AG04449 (cell line): Measurements from ENCODE around the gene AP2B1.

Source experiments
- CTCF ChIA-PET: fragments of 350-600 bp; formaldehyde crosslinking; extraction: SDS; loops from one replicate; lab custom pipeline; 2021; ENCODE audit warnings: antibody characterized with exemption; lab: Yijun Ruan, JAX
- POLR2A ChIA-PET: fragments of 400-600, 350-600 bp; formaldehyde crosslinking; extraction: SDS; loops from one replicate; lab custom pipeline; 2020; ENCODE audit warnings: antibody characterized with exemption, inconsistent platforms; lab: Yijun Ruan, JAX
- DNase-seq: peaks from one replicate; pipeline ENCODE4 v3.0.0-alpha.2; 2010; ENCODE audit warnings: low read depth, low spot score
- H3K4me3 ChIP-seq: 2 replicates; pipeline ENCODE4 v1.5.1; 2011; ENCODE audit warnings: low read depth, mild to moderate bottlenecking, control low read depth, low read length
- CTCF ChIP-seq: IDR thresholded peaks from one replicate; pipeline ENCODE4 v1.5.1; 2011; ENCODE audit warnings: mild to moderate bottlenecking, moderate library complexity, low read length, control low read depth, inconsistent platforms; ENCODE audit not compliant: insufficient read depth; ENCODE audit errors: missing control alignments

The AP2B1 gene

GRCh38 chr17:35666070-35666469, 78.9 kb downstream of the AP2B1 start:
- DNase-seq = no peak
- H3K4me3 ChIP-seq = no peak overlapping the region
- POLR2A ChIA-PET = no interaction called here
- TF ChIP-seq CTCF = no peak
- CTCF ChIA-PET = interaction anchor here (1.1 to 3.6 kb wide), 5 partner anchors 8 to 82 kb away, joined by 3 to 27 read pairs (median 4); no protein-coding TSS in a partner anchor

DNA sequence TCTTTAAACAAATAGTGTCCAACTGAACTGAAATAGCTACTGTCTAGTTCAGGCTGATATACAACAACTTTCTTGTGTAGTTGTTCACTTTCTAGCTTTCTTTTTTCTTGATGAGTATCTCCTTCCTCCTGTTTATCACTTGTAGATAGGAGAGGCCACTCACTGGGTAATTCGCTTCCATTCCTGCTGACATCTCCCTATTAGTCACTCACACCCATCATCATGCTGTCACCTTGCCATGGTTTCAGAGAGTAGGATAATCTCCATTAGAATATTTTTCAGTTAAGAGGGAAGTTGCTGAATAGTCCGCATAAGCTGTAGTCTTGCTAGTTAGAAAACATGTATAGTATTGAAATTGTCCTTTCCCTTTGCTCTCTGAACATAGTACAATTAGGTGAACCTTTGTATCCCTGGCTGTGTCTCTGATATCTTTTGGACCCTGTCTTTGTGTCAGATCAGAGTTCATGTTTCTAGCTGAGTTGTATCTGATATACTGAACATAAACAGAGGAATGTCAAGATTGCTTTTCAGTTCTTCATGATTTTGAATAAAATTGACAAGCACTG, 79.9 kb downstream of the AP2B1 start:
- TF ChIP-seq CTCF = no peak
- no peak overlapping the region for H3K4me3 ChIP-seq
- POLR2A ChIA-PET = no interaction called here
- CTCF ChIA-PET = interaction anchor here (0.8 to 1.5 kb wide), 3 partner anchors 9 to 97 kb away, joined by 3 to 4 read pairs (median 3); no protein-coding TSS in a partner anchor
- no peak for DNase-seq

DNA sequence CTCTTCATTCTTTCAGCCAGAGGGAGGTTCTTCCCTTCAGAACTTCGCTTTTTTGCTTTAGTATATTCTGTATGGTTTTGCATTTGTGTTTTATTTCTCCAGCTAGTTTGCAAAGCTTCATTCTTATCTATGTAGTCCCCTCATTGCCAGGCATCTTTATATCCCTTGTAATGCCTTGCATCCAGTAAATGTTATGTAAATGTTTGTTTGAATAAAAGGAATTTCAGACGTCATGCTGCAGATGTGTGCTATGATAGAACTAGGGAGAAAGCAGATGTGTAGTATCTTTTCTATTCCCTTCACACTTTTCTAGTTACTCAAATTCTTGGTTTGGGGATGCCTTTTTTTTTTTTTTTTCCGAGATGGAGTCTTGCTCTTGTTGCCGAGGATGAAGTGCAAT, 81.7 kb downstream of the AP2B1 start:
- ChIA-PET POLR2A (no interaction called here), CTCF (interaction anchor here (0.9 to 2.6 kb wide), 4 partner anchors 9 to 78 kb away, joined by 3 to 11 read pairs (median 9); no protein-coding TSS in a partner anchor)
- no peak for TF ChIP-seq CTCF
- no peak overlapping the region for H3K4me3 ChIP-seq
- DNase-seq = no peak

GRCh38 chr17:35674552-35674951, 87.4 kb downstream of the AP2B1 start:
- TF ChIP-seq CTCF = no peak
- no peak for DNase-seq
- ChIA-PET CTCF (interaction anchor here (0.8 to 1.3 kb wide), 3 partner anchors 10 to 73 kb away, joined by 3 to 4 read pairs (median 3); no protein-coding TSS in a partner anchor), POLR2A (no interaction called here)
- H3K4me3 ChIP-seq = no peak overlapping the region

GRCh38 chr17:35676441-35676840, 89.3 kb downstream of the AP2B1 start:
- POLR2A ChIA-PET = no interaction called here
- no peak for DNase-seq
- TF ChIP-seq CTCF = no peak
- CTCF ChIA-PET = interaction anchor here (1.0 to 1.5 kb wide), 4 partner anchors 11 to 63 kb away, joined by 3 read pairs; no protein-coding TSS in a partner anchor
- H3K4me3 ChIP-seq = no peak overlapping the region

DNA sequence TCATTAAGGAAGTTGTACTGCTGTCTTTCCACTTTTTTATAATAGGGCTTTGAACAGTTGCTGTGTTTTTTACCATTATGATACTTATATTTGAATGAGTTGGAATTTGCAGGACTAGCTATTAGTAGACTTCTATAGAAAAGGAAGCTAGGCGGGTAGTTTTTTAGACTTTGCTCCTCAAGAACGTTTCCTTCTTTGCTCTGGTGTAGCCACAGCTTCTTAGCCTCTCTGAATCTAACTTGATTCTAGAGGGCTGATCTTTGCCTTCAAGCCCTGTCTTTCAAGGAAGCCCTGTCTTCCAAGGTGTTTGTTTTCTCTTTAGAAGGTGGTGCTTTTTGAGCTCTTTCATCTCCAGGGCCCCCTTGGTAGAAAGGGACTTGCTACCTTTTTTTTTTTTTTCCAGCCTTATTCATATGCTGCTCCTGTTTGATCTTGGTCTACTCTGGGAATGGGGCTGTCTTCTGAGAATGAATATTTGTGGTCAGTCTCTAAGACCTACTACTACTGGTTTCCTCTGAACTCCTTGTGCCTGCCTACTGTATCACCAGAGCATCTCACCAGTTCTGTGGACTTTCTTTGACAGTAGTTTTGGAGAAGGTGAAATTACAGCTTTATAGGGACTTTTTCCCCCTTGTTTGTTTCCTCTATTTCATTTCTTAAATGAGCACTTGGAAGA, 92.0 kb downstream of the AP2B1 start:
- no peak overlapping the region for H3K4me3 ChIP-seq
- ChIA-PET POLR2A (no interaction called here), CTCF (interaction anchor here (0.6 to 0.8 kb wide), 2 partner anchors 85 to 629 kb away, joined by 3 read pairs; no protein-coding TSS in a partner anchor)
- no peak for DNase-seq
- no peak for TF ChIP-seq CTCF
